Ovary (tissue), 3 donors: ENCODE data around the gene PRR23E.

Experiments
- CTCF ChIP-seq, 3 donors: fragments of 450-650 bp in 2 of 3; fragments of 200-600 bp in 1 of 3; IDR thresholded peaks; one replicate each; pipeline versions ENCODE4 v1.5.1 to v1.8.0; 2016 to 2022; ENCODE audit warnings: antibody characterized with exemption in 3 of 3, mild to moderate bottlenecking in 1 of 3
- POLR2A ChIP-seq: fragments of 450-650 bp; IDR thresholded peaks from one replicate; pipeline ENCODE4 v1.6.1; 2017; ENCODE audit warnings: antibody characterized with exemption, mild to moderate bottlenecking, moderate library complexity
- donor health status: DM: no; HTN: no; CAD: no.

- no peak for TF ChIP-seq POLR2A
- no peak for TF ChIP-seq CTCF (IDR thresholded peaks at IDR 0.05)
Measured at GRCh38 chr3:127170814-127171213, 22.1 kb upstream of the PRR23E start.
